HepG2 (cell line): Measurements from ENCODE around the gene EXOSC7. TPM values are rescaled to one million over a fixed set of nuclear protein-coding genes. Genes with fewer than 3 reads are reported as not detected.

ENCODE experiments used
- ATAC-seq: fragments of 200-7000 bp; cut with Tn5 transposase; 3 replicates; pipeline ENCODE4 v1.9.1; 2020; ENCODE audit warnings: mild to moderate bottlenecking, moderate library complexity
- BruUV-seq: library from RNA; stranded (reverse); fragments of 400-500 nt; replicated peaks from 2 replicates; lab custom pipeline; 2021; lab: Mats Ljungman, UMichigan
- CTCF ChIA-PET: fragments of 300-600 bp; formaldehyde crosslinking; extraction: SDS; loops from one replicate; lab custom pipeline; 2021; ENCODE audit warnings: low total read pairs, inconsistent platforms, low intra/inter-chr PET ratio; lab: Yijun Ruan, JAX
- POLR2A ChIA-PET: fragments of 350-600 bp; sonication (Branson Sonifier 250); formaldehyde crosslinking; loops from one replicate; lab custom pipeline; 2020; ENCODE audit warnings: antibody characterized with exemption, inconsistent platforms; lab: Yijun Ruan, JAX
- DNase-seq: peaks from one replicate; pipeline ENCODE4 v3.0.0-alpha.2; 2015; ENCODE audit warnings: low spot score
- FAIRE-seq: peaks from 3 replicates; lab custom pipeline; 2011; peaks lifted over from hg19 to GRCh38; lab: Jason Lieb, UNC
- H2AFZ ChIP-seq: one replicate; pipeline ENCODE4 v1.6.1; 2011; ENCODE audit warnings: low read length, inconsistent platforms
- H3K27ac ChIP-seq: fragments of 300-600 bp; 3 replicates; pipeline ENCODE4 v1.8.0; 2011; ENCODE audit warnings: mixed run types, mild to moderate bottlenecking, mixed read lengths, low read length, inconsistent platforms; ENCODE audit not compliant: insufficient read depth; ENCODE audit errors: extremely low read length
- H3K27me3 ChIP-seq, 2 experiments: fragments of 200-600 bp in 1 of 2; 2 replicates in 1 of 2; 3 replicates in 1 of 2; pipeline versions ENCODE4 v1.6.0 to v1.8.0; 2011; ENCODE audit warnings: low read length in 2 of 2, mild to moderate bottlenecking in 2 of 2, moderate library complexity in 2 of 2, inconsistent platforms in 1 of 2; ENCODE audit not compliant: insufficient read depth in 2 of 2, control insufficient read depth in 1 of 2
- H3K36me3 ChIP-seq, 2 experiments: fragments of 200-600 bp in 1 of 2; replicated peaks in 1 of 2; 2 replicates in 1 of 2; 3 replicates in 1 of 2; pipeline versions ENCODE4 v1.5.1 to v1.8.0; 2011; ENCODE audit warnings: low read length in 2 of 2, inconsistent platforms in 1 of 2; ENCODE audit not compliant: insufficient read depth in 2 of 2, control insufficient read depth in 1 of 2
- H3K4me1 ChIP-seq: 2 replicates; pipeline ENCODE4 v1.5.1; 2012; ENCODE audit warnings: low read length, inconsistent platforms; ENCODE audit not compliant: insufficient read depth
- H3K4me2 ChIP-seq: 2 replicates; pipeline ENCODE4 v1.6.0; 2011; ENCODE audit warnings: low read depth, low read length, inconsistent platforms
- H3K4me3 ChIP-seq, 3 experiments: fragments of 200-600 bp in 1 of 3; sonication (generic), shearing (Covaris generic) in 1 of 3; replicated peaks in 1 of 3; 2 replicates each; pipeline ENCODE4 v1.5.1; 2011 to 2016; ENCODE audit warnings: low read length in 3 of 3, inconsistent platforms in 2 of 3, low read depth in 2 of 3, mild to moderate bottlenecking in 2 of 3, control low read depth in 1 of 3, mixed read lengths in 1 of 3; ENCODE audit not compliant: insufficient read depth in 1 of 3
- H3K79me2 ChIP-seq: one replicate; pipeline ENCODE4 v1.6.1; 2011; ENCODE audit warnings: low read length, inconsistent platforms; ENCODE audit not compliant: insufficient read depth
- H3K9ac ChIP-seq: 2 replicates; pipeline ENCODE4 v1.6.0; 2011; ENCODE audit warnings: mild to moderate bottlenecking, low read depth, low read length, inconsistent platforms; ENCODE audit not compliant: insufficient read depth
- H3K9me3 ChIP-seq: 2 replicates; pipeline ENCODE4 v1.5.1; 2012; ENCODE audit warnings: mild to moderate bottlenecking, low read length
- H4K20me1 ChIP-seq: 2 replicates; pipeline ENCODE4 v1.6.0; 2011; ENCODE audit warnings: inconsistent platforms, mild to moderate bottlenecking, low read length, moderate library complexity; ENCODE audit not compliant: insufficient read depth
- DMAP1 ChIP-seq: IDR thresholded peaks from 2 replicates; pipeline ENCODE4 v1.6.1; 2016
- NR3C1 ChIP-seq: sonication (generic); formaldehyde crosslinking; IDR thresholded peaks from 2 replicates; pipeline ENCODE4 v1.4.0; 2020; ENCODE audit warnings: missing genetic modification reagents
- RBM22 ChIP-seq: fragments of 200-400 bp; formaldehyde crosslinking; optimal IDR thresholded peaks from 2 replicates; pipeline ENCODE3; 2017; ENCODE audit warnings: mild to moderate bottlenecking, low read length, moderate library complexity
- SMARCC2 ChIP-seq: fragments of 450-650 bp; IDR thresholded peaks from 2 replicates; pipeline ENCODE4 v1.6.1; 2017; ENCODE audit warnings: antibody characterized with exemption, mild to moderate bottlenecking
- SRSF4 ChIP-seq: fragments of 200-400 bp; formaldehyde crosslinking; IDR thresholded peaks from one replicate; pipeline ENCODE4 v1.6.1; 2018; ENCODE audit warnings: mild to moderate bottlenecking, low read depth, low read length, moderate library complexity; ENCODE audit not compliant: poor library complexity, severe bottlenecking
- TBP ChIP-seq: sonication (generic); formaldehyde crosslinking; IDR thresholded peaks from 2 replicates; pipeline ENCODE4 v1.5.0; 2020; ENCODE audit warnings: missing genetic modification reagents
- ZFP62 ChIP-seq: sonication (generic); formaldehyde crosslinking; IDR thresholded peaks from 2 replicates; pipeline ENCODE4 v1.4.0; 2020; ENCODE audit warnings: missing genetic modification reagents
- ZNF10 ChIP-seq: sonication (generic); formaldehyde crosslinking; IDR thresholded peaks from 2 replicates; pipeline ENCODE4 v1.4.0; 2020; ENCODE audit warnings: mild to moderate bottlenecking, low read depth, missing genetic modification reagents, borderline replicate concordance
- ZNF547 ChIP-seq: sonication (generic); formaldehyde crosslinking; IDR thresholded peaks from 2 replicates; pipeline ENCODE4 v1.5.1; 2020; ENCODE audit warnings: mild to moderate bottlenecking, missing genetic modification reagents
- ZNF780A ChIP-seq: sonication (generic); formaldehyde crosslinking; IDR thresholded peaks from 2 replicates; pipeline ENCODE4 v1.8.0; 2022; ENCODE audit warnings: mild to moderate bottlenecking, missing genetic modification reagents, moderate library complexity
- WGBS: methylation state at CpG from one replicate; pipeline ENCODE4 v1.1.6; 2017; ENCODE audit warnings: low lambda C conversion rate; 5-methylcytosine and 5-hydroxymethylcytosine counted together
- in situ Hi-C: cut with HindIII; loops from 2 replicates; pipeline ENCODE4 v1.10.0; 2017; ENCODE audit warnings: low pct_unique_long_range_greater_than_20kb; ENCODE audit not compliant: extremely low pct_ligation_motif_present
- intact Hi-C: fragments of 100-400 bp; cut with micrococcal nuclease; formaldehyde crosslinking; loops from one replicate; pipeline ENCODE4 v1.10.0; 2022; ENCODE audit not compliant: unreplicated experiment
- polyA plus RNA-seq, 8 experiments: library from polyadenylated mRNA; depleted of rRNA in 3 of 8; stranded (reverse) in 7 of 8; unstranded in 1 of 8; fragments of >200 nt; fragmentation: Illumina TruSeq in 4 of 8; extraction: Trizol in 4 of 8; gene quantifications; 2 replicates each; pipeline versions ENCODE4 v1.2.1 to v1.2.3, GENCODE V29; 2011 to 2016; ENCODE audit warnings: low read depth in 4 of 8, missing spikeins in 1 of 8, mixed read lengths in 1 of 8; ENCODE audit not compliant: insufficient read depth in 1 of 8
- total RNA-seq, 5 experiments: library from RNA; depleted of rRNA; stranded (reverse); fragments of >200 nt; fragmentation: Illumina TruSeq; extraction: Trizol; gene quantifications; 2 replicates each; pipeline ENCODE4 v1.2.3, GENCODE V29; 2016; ENCODE audit warnings: low read depth in 1 of 5
- TF ChIP-seq, protein P1 (sequence below): sonication (generic); formaldehyde crosslinking; IDR thresholded peaks from 2 replicates; pipeline ENCODE4 v1.4.0; 2020; ENCODE audit warnings: missing genetic modification reagents
- TF ChIP-seq, protein P2 (sequence below): sonication (generic); formaldehyde crosslinking; IDR thresholded peaks from 2 replicates; pipeline ENCODE4 v1.5.0; 2020; ENCODE audit warnings: missing genetic modification reagents
- TF ChIP-seq, protein P3 (sequence below): sonication (generic); formaldehyde crosslinking; IDR thresholded peaks from 2 replicates; pipeline ENCODE4 v1.9.0; 2021; ENCODE audit warnings: missing genetic modification reagents, borderline replicate concordance
- TF ChIP-seq, protein P4 (sequence below): sonication (generic); formaldehyde crosslinking; IDR thresholded peaks from 2 replicates; pipeline ENCODE4 v1.8.0; 2022; ENCODE audit warnings: mild to moderate bottlenecking, missing genetic modification reagents, moderate library complexity

EXOSC7 gene
- total and polyA plus RNA-seq, 2 of the 13 experiments (the other 11 are each of a cell fraction or from before 2014, with no cell fraction given) = 68.3 to 74.7 TPM

DNA sequence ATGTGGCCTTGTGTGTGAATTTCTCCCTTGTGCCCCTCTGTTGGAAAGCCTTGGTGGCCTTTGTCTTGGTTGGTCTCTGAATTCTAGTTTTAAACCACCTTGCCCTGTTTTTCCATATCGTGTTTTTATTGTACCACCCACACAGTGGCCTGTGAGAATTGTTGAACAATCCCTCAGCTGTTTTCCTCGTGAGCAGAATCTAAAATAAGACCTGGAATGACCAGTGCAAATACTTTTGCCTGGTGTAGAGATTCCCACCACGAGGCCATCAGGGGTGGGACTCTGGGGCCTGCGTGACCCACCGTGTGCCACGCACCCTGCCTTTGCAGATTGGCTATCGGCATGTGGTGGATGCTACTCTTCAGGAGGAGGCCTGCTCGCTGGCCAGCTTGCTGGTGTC lies 31.0 kb downstream of the EXOSC7 start:
- intact Hi-C loops = no loop called here
- DNase-seq = no peak
- Histone ChIP-seq H3K4me3 (no peak overlapping the region), H3K27me3 (no peaks in the 10 kb centered on the region), H3K36me3 (peaks cover 27 to 78% of the 10 kb centered on the region in 2 experiments), H2AFZ (no peak overlapping the region), H3K9me3 (no peaks in the 10 kb centered on the region), H3K9ac (no peak overlapping the region), H4K20me1 (no peaks in the 10 kb centered on the region), H3K79me2 (no peaks in the 10 kb centered on the region), H3K4me1 (peaks cover 8% of the 10 kb centered on the region), H3K27ac (no peak overlapping the region), H3K4me2 (no peak overlapping the region)
- BruUV-seq = no TSS peak
- no peak for FAIRE-seq
- CTCF ChIA-PET = no interaction called here
- WGBS = 96% methylated on average over 8 of the region's 8 CpGs
- in situ Hi-C loops = no loop called here
- TF ChIP-seq TBP = no peak
- no peak for TF ChIP-seq SMARCC2
- no peak for ATAC-seq
- POLR2A ChIA-PET = no interaction called here

DNA sequence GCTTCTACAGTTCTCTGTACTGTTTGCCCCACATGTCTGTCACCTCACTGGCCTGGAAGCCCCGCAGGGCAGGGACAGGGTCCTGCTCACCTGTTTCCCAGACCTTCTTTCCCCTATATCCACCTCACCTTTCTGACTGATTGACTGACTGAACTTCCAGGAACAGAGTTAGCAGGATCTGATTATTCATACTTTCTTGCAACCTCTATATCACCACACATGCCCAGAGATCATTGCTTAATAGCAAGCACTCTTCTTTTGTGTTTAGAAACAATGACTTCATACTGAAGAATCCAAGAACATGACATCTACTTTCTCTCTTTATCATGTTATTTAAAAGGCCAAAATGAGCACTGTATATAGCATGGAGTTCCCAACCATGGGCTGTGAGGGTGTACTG lies 32.1 kb downstream of the EXOSC7 start:
- BruUV-seq = no TSS peak
- Histone ChIP-seq H3K4me3 (no peak overlapping the region), H2AFZ (no peak overlapping the region), H3K9ac (no peak overlapping the region), H3K4me2 (no peak overlapping the region), H3K36me3 (peaks cover 25 to 80% of the 10 kb centered on the region in 2 experiments), H3K4me1 (no peaks in the 10 kb centered on the region), H3K27ac (no peak overlapping the region), H3K27me3 (no peaks in the 10 kb centered on the region), H4K20me1 (no peaks in the 10 kb centered on the region), H3K79me2 (no peaks in the 10 kb centered on the region), H3K9me3 (no peaks in the 10 kb centered on the region)
- FAIRE-seq (no peak), DNase-seq (no peak), ATAC-seq (no peak)
- intact Hi-C loops (no loop called here), in situ Hi-C loops (no loop called here)
- ChIA-PET POLR2A (no interaction called here), CTCF (no interaction called here)
- 91% methylated on average over 1 of the region's 1 CpG for WGBS
- TF ChIP-seq, protein P1, sequence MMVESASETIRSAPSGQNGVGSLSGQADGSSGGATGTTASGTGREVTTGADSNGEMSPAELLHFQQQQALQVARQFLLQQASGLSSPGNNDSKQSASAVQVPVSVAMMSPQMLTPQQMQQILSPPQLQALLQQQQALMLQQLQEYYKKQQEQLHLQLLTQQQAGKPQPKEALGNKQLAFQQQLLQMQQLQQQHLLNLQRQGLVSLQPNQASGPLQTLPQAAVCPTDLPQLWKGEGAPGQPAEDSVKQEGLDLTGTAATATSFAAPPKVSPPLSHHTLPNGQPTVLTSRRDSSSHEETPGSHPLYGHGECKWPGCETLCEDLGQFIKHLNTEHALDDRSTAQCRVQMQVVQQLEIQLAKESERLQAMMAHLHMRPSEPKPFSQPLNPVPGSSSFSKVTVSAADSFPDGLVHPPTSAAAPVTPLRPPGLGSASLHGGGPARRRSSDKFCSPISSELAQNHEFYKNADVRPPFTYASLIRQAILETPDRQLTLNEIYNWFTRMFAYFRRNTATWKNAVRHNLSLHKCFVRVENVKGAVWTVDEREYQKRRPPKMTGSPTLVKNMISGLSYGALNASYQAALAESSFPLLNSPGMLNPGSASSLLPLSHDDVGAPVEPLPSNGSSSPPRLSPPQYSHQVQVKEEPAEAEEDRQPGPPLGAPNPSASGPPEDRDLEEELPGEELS (CRISPR knock-in tag) = no peak
- no peak for TF ChIP-seq ZNF547 (CRISPR knock-in tag)
- no peak for TF ChIP-seq SRSF4
- TF ChIP-seq ZFP62 = no peak
- TF ChIP-seq, protein P2, sequence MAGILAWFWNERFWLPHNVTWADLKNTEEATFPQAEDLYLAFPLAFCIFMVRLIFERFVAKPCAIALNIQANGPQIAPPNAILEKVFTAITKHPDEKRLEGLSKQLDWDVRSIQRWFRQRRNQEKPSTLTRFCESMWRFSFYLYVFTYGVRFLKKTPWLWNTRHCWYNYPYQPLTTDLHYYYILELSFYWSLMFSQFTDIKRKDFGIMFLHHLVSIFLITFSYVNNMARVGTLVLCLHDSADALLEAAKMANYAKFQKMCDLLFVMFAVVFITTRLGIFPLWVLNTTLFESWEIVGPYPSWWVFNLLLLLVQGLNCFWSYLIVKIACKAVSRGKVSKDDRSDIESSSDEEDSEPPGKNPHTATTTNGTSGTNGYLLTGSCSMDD (CRISPR knock-in tag) = no peak
- TF ChIP-seq NR3C1 (CRISPR knock-in tag) = no peak
- TF ChIP-seq, protein P3, sequence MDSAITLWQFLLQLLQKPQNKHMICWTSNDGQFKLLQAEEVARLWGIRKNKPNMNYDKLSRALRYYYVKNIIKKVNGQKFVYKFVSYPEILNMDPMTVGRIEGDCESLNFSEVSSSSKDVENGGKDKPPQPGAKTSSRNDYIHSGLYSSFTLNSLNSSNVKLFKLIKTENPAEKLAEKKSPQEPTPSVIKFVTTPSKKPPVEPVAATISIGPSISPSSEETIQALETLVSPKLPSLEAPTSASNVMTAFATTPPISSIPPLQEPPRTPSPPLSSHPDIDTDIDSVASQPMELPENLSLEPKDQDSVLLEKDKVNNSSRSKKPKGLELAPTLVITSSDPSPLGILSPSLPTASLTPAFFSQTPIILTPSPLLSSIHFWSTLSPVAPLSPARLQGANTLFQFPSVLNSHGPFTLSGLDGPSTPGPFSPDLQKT (CRISPR knock-in tag) = no peak
- TF ChIP-seq ZNF10 (CRISPR knock-in tag) = no peak
- TF ChIP-seq RBM22 = no peak
- no peak for TF ChIP-seq DMAP1 (CRISPR knock-in tag)
- no peak for TF ChIP-seq ZNF780A (CRISPR knock-in tag)
- TF ChIP-seq, protein P4, sequence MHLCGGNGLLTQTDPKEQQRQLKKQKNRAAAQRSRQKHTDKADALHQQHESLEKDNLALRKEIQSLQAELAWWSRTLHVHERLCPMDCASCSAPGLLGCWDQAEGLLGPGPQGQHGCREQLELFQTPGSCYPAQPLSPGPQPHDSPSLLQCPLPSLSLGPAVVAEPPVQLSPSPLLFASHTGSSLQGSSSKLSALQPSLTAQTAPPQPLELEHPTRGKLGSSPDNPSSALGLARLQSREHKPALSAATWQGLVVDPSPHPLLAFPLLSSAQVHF (CRISPR knock-in tag) = no peak
